OCI-LY7 (cell line): Measurements from ENCODE around the gene DOK7. TPM values are rescaled to one million over a fixed set of nuclear protein-coding genes. Genes with fewer than 3 reads are reported as not detected.

Experiments
- BruUV-seq: library from RNA; stranded (reverse); fragments of 400-500 nt; replicated peaks from 2 replicates; lab custom pipeline; 2021; lab: Mats Ljungman, UMichigan
- CTCF ChIA-PET: fragments of 300-600 bp; sonication (Branson Sonifier 250); formaldehyde crosslinking; loops from one replicate; lab custom pipeline; 2022; ENCODE audit warnings: antibody characterized with exemption; ENCODE audit not compliant: unreplicated experiment; lab: Charles Lee
- POLR2A ChIA-PET: fragments of 300-600 bp; sonication (Branson Sonifier 250); formaldehyde crosslinking; loops from one replicate; lab custom pipeline; 2022; ENCODE audit warnings: antibody characterized with exemption; lab: Charles Lee
- DNase-seq: peaks from one replicate; pipeline ENCODE4 v3.0.0-alpha.2; 2015; ENCODE audit warnings: low spot score
- H2AFZ ChIP-seq: fragments of 200-600 bp; sonication (generic), shearing (Covaris generic); 2 replicates; pipeline ENCODE4 v1.6.1; 2014; ENCODE audit warnings: mild to moderate bottlenecking, antibody characterized with exemption, low read length, moderate library complexity
- H3K27ac ChIP-seq: fragments of 200-600 bp; sonication (generic); 2 replicates; pipeline ENCODE4 v1.5.1; 2014; ENCODE audit warnings: mixed run types, low read depth, mild to moderate bottlenecking, moderate library complexity, low read length, inconsistent platforms; ENCODE audit not compliant: poor library complexity, severe bottlenecking
- H3K36me3 ChIP-seq: fragments of 200-600 bp; sonication (generic); 2 replicates; pipeline ENCODE4 v1.6.1; 2014; ENCODE audit warnings: mild to moderate bottlenecking, antibody characterized with exemption, low read length, moderate library complexity, mixed read lengths; ENCODE audit not compliant: insufficient read depth
- H3K4me1 ChIP-seq: fragments of 200-600 bp; sonication (generic); 2 replicates; pipeline ENCODE4 v1.5.1; 2014; ENCODE audit warnings: mild to moderate bottlenecking, low read length; ENCODE audit not compliant: insufficient read depth, poor library complexity, severe bottlenecking
- H3K4me2 ChIP-seq: fragments of 200-600 bp; sonication (generic); 2 replicates; pipeline ENCODE4 v1.6.1; 2014; ENCODE audit warnings: mild to moderate bottlenecking, low read length
- H3K4me3 ChIP-seq: fragments of 200-600 bp; sonication (generic); 2 replicates; pipeline ENCODE4 v1.5.1; 2014; ENCODE audit warnings: mild to moderate bottlenecking, low read depth, low read length; ENCODE audit not compliant: poor library complexity, severe bottlenecking
- H3K79me2 ChIP-seq: fragments of 200-600 bp; sonication (generic); 2 replicates; pipeline ENCODE4 v1.6.1; 2016; ENCODE audit warnings: low read depth, mild to moderate bottlenecking, low read length, moderate library complexity, mixed read lengths; ENCODE audit not compliant: insufficient read depth
- H3K9me2 ChIP-seq: fragments of 200-600 bp; sonication (generic); 2 replicates; pipeline ENCODE4 v1.6.1; 2016; ENCODE audit warnings: mild to moderate bottlenecking, low read length, mixed read lengths; ENCODE audit not compliant: insufficient read depth
- H3K9me3 ChIP-seq: fragments of 200-600 bp; sonication (generic); 2 replicates; pipeline ENCODE4 v1.6.1; 2014; ENCODE audit warnings: mild to moderate bottlenecking, mixed run types, low read length, mixed read lengths
- H4K20me1 ChIP-seq: fragments of 200-600 bp; sonication (generic); 2 replicates; pipeline ENCODE4 v1.6.1; 2014; ENCODE audit warnings: mild to moderate bottlenecking, antibody characterized with exemption, low read length, moderate library complexity, mixed read lengths; ENCODE audit not compliant: insufficient read depth
- EZH2phosphoT487 ChIP-seq: fragments of 200-600 bp; sonication (generic); IDR thresholded peaks from 2 replicates; pipeline ENCODE4 v1.6.1; 2018; ENCODE audit warnings: low read depth, borderline replicate concordance, mild to moderate bottlenecking, mixed run types, antibody characterized with exemption, low read length, moderate library complexity, mixed read lengths
- intact Hi-C: fragments of 100-400 bp; cut with micrococcal nuclease; formaldehyde crosslinking; loops from one replicate; pipeline ENCODE4 v1.10.0; 2022; ENCODE audit not compliant: unreplicated experiment
- total RNA-seq, 2 experiments: library from RNA; depleted of rRNA in 1 of 2; stranded (reverse); fragments of >200 nt in 1 of 2; shearing (Covaris generic) in 1 of 2; gene quantifications; 2 replicates each; pipeline ENCODE4 v1.2.3, GENCODE V29; 2014 to 2022
- TF ChIP-seq, protein P1 (sequence below): fragments of 200-600 bp; sonication (generic); conservative IDR thresholded peaks from 2 replicates; pipeline ENCODE4 v1.5.1; 2014; ENCODE audit warnings: mild to moderate bottlenecking, antibody characterized with exemption, low read length, moderate library complexity, mixed read lengths

Gene DOK7
- total RNA-seq, 2 experiments from 2014 or later = 1.5 TPM; not detected in 1

DNA sequence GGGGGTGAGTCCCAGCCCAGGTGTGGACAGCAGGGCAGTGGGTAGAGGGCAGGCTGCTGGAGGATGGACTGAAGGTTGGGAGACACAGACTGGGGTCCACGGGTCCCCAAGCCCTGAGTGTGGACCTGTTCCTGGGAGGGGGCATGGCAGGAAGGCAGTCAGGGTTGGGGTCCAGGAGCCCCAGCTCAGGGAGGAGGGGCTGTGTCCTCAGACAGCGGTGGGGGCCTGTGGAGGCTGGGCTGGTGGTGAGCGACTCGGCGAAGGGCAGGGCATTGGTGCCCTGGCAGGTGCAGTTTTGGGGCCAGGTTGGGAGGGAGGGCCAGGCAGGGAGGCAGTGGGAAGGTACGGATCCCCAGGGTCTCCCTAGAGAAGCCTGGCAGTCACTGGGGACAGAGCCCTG, 34.0 kb downstream of the DOK7 start:
- POLR2A ChIA-PET = no interaction called here

DNA sequence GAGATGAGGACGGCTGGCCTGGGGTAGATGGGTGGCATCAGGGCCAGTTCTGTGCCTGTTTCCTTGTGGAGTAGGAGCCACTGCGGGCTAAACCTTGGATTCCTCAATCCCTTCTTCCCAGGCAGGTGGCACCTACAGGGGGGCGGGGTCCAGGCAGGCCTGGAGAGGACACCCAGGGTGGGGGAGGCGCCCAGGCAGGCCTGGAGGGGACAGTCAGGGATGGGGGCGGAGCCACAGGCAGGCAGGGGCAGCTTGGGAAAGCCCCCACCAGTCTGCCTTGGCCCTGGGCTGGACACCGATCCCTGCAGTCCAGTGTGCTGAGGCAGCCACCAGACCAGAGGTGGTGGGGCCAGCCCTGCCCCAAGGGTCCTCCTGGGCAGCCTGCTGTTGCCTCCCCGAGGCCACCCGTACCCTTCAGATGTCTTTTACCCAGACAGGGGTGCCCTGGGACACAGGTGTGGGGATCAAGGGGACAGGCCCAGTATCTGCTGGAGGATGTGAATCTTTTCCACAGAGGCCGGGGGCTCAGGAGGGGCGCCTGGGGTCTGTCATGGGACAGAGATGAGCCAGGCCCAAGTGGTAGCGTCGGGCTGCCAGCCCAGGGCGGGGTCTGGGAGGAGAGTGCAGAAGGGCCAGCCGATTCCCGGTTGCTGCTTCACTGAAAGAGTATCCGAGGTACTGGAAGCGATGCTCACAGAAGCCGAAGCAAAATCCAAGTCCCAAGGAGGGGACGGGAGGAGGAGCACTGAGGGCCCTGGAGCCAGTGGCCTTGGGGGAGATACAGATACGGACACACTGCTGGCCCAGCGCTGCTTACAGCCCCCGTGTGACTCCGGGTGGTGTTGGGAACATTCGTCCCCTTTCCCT, 34.6 kb downstream of the DOK7 start:
- DNase-seq = no peak
- Histone ChIP-seq H4K20me1 (no peaks in the 10 kb centered on the region), H3K4me2 (no peak overlapping the region), H3K4me3 (no peak overlapping the region), H2AFZ (no peak overlapping the region), H3K27ac (no peak overlapping the region), H3K4me1 (no peaks in the 10 kb centered on the region), H3K79me2 (no peaks in the 10 kb centered on the region), H3K9me3 (no peaks in the 10 kb centered on the region), H3K9me2 (no peaks in the 10 kb centered on the region), H3K36me3 (no peaks in the 10 kb centered on the region)
- no peak for TF ChIP-seq EZH2phosphoT487
- TF ChIP-seq, protein P1, sequence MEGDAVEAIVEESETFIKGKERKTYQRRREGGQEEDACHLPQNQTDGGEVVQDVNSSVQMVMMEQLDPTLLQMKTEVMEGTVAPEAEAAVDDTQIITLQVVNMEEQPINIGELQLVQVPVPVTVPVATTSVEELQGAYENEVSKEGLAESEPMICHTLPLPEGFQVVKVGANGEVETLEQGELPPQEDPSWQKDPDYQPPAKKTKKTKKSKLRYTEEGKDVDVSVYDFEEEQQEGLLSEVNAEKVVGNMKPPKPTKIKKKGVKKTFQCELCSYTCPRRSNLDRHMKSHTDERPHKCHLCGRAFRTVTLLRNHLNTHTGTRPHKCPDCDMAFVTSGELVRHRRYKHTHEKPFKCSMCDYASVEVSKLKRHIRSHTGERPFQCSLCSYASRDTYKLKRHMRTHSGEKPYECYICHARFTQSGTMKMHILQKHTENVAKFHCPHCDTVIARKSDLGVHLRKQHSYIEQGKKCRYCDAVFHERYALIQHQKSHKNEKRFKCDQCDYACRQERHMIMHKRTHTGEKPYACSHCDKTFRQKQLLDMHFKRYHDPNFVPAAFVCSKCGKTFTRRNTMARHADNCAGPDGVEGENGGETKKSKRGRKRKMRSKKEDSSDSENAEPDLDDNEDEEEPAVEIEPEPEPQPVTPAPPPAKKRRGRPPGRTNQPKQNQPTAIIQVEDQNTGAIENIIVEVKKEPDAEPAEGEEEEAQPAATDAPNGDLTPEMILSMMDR = no peak
- BruUV-seq = no TSS peak
- intact Hi-C loops = no loop called here
- ChIA-PET CTCF (no interaction called here), POLR2A (no interaction called here)

More for the DNA sequence above, 34.0 kb downstream of the DOK7 start:
- no peaks in the 10 kb centered on the region for H3K9me2 ChIP-seq
- no peak overlapping the region for H3K27ac ChIP-seq
- CTCF ChIA-PET = no interaction called here
- H3K4me2 ChIP-seq = no peak overlapping the region
- H2AFZ ChIP-seq = no peak overlapping the region
- H3K4me3 ChIP-seq = no peak overlapping the region
- no TSS peak for BruUV-seq
- no peaks in the 10 kb centered on the region for H3K36me3 ChIP-seq
- no peaks in the 10 kb centered on the region for H4K20me1 ChIP-seq
- no peak for DNase-seq
- TF ChIP-seq, protein P1 = no peak
- H3K9me3 ChIP-seq = no peaks in the 10 kb centered on the region
- no peaks in the 10 kb centered on the region for H3K4me1 ChIP-seq
- intact Hi-C loops = no loop called here
- H3K79me2 ChIP-seq = no peaks in the 10 kb centered on the region

DNA sequence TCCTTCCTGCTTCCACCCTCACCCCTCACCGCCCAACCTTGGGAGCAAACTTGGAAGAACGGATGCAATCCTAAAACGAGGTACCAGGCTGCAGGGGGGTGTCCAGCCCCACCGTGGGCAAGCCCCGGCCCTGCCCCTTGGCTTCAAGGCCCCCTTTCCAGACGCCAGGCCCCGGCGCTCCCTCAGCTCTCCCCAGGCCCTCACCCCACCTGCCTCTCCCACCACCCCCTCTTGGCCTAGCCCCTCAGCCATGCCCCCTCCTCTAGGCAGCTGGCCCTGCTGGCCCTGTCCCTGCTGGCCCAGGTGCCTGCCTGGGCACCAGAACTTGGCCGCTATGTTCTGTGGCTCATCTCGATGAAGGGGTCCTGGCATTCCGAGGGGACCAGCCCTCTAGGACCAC, 35.3 kb downstream of the DOK7 start:
- no peak overlapping the region for H3K4me2 ChIP-seq
- no TSS peak for BruUV-seq
- H3K79me2 ChIP-seq = no peaks in the 10 kb centered on the region
- no peaks in the 10 kb centered on the region for H3K9me3 ChIP-seq
- ChIA-PET CTCF (no interaction called here), POLR2A (no interaction called here)
- intact Hi-C loops = no loop called here
- no peaks in the 10 kb centered on the region for H3K36me3 ChIP-seq
- no peak for TF ChIP-seq EZH2phosphoT487
- TF ChIP-seq, protein P1 = no peak
- DNase-seq = no peak
- no peaks in the 10 kb centered on the region for H4K20me1 ChIP-seq
- no peak overlapping the region for H3K27ac ChIP-seq
- H2AFZ ChIP-seq = no peak overlapping the region
- H3K9me2 ChIP-seq = no peaks in the 10 kb centered on the region
- H3K4me3 ChIP-seq = no peak overlapping the region
- H3K4me1 ChIP-seq = no peaks in the 10 kb centered on the region
